SU-DHL-6 (cell line): Measurements from ENCODE around the gene DDR2.

ENCODE experiments used
- H2AFZ ChIP-seq: fragments of 200-600 bp; sonication (generic); 2 replicates; pipeline ENCODE4 v1.6.1; 2014; ENCODE audit warnings: low read depth, mild to moderate bottlenecking, moderate library complexity, mixed read lengths, antibody characterized with exemption, low read length; ENCODE audit not compliant: severe bottlenecking
- H3F3A ChIP-seq: fragments of 200-600 bp; shearing (Covaris generic); 2 replicates; pipeline ENCODE4 v1.6.0; 2016; ENCODE audit warnings: antibody characterized with exemption, mild to moderate bottlenecking; ENCODE audit not compliant: insufficient read depth
- H3K27ac ChIP-seq: fragments of 200-600 bp; sonication (generic); 2 replicates; pipeline ENCODE4 v1.5.1; 2016; ENCODE audit warnings: low read depth, mild to moderate bottlenecking, low read length, moderate library complexity, mixed read lengths
- H3K27me3 ChIP-seq: fragments of 200-600 bp; sonication (generic), shearing (Covaris generic); 2 replicates; pipeline ENCODE4 v1.6.0; 2014; ENCODE audit warnings: mild to moderate bottlenecking, low read length
- H3K36me3 ChIP-seq: fragments of 200-600 bp; sonication (generic); 2 replicates; pipeline ENCODE4 v1.6.1; 2014; ENCODE audit warnings: mild to moderate bottlenecking, low read length, mixed read lengths
- H3K4me2 ChIP-seq: fragments of 300-600, 200-600 bp; shearing (Covaris generic), sonication (generic); 2 replicates; pipeline ENCODE4 v1.6.0; 2014; ENCODE audit warnings: low read length, low read depth, mild to moderate bottlenecking; ENCODE audit not compliant: poor library complexity, severe bottlenecking
- H3K4me3 ChIP-seq: fragments of 200-600 bp; sonication (generic); 2 replicates; pipeline ENCODE4 v1.5.1; 2014; ENCODE audit warnings: antibody characterized with exemption, low read length, mild to moderate bottlenecking, mixed read lengths; ENCODE audit not compliant: insufficient read depth, poor library complexity, severe bottlenecking
- H3K79me2 ChIP-seq: fragments of 200-600 bp; sonication (generic); 2 replicates; pipeline ENCODE4 v1.6.1; 2014; ENCODE audit warnings: mild to moderate bottlenecking, low read length, moderate library complexity; ENCODE audit not compliant: insufficient read depth
- H3K9ac ChIP-seq: fragments of 200-600 bp; sonication (generic); 2 replicates; pipeline ENCODE4 v1.7.0; 2014; ENCODE audit warnings: mild to moderate bottlenecking, low read length
- H3K9me2 ChIP-seq: fragments of 200-600 bp; sonication (generic); replicated peaks from 2 replicates; pipeline ENCODE4 v1.6.1; 2014; ENCODE audit warnings: low read length; ENCODE audit not compliant: insufficient read depth
- H3K9me3 ChIP-seq: fragments of 200-600 bp; sonication (generic); 2 replicates; pipeline ENCODE4 v1.6.1; 2014; ENCODE audit warnings: low read length, mixed read lengths; ENCODE audit not compliant: insufficient read depth
- H4K20me1 ChIP-seq: fragments of 200-600 bp; sonication (generic); 2 replicates; pipeline ENCODE4 v1.6.1; 2014; ENCODE audit warnings: low read depth, mild to moderate bottlenecking, antibody characterized with exemption, low read length, moderate library complexity, mixed read lengths
- CTCF ChIP-seq: fragments of 200-600 bp; sonication (generic); IDR thresholded peaks from one replicate; pipeline ENCODE4 v1.5.1; 2017; ENCODE audit warnings: antibody characterized with exemption, mild to moderate bottlenecking, low read length, moderate library complexity; ENCODE audit not compliant: insufficient read depth, poor library complexity, severe bottlenecking
- EZH2phosphoT487 ChIP-seq: fragments of 200-600 bp; sonication (generic), shearing (Covaris generic); conservative IDR thresholded peaks from 2 replicates; pipeline ENCODE4 v1.6.1; 2018; ENCODE audit warnings: mild to moderate bottlenecking, antibody characterized with exemption, low read length, moderate library complexity, mixed read lengths

The DDR2 gene

GRCh38 chr1:162720996-162721395 lies 88.7 kb downstream of the DDR2 start:
- Histone ChIP-seq H4K20me1 (no peaks in the 10 kb centered on the region), H3K9ac (no peak overlapping the region), H3K79me2 (no peaks in the 10 kb centered on the region), H3F3A (no peaks in the 10 kb centered on the region), H3K27ac (no peak overlapping the region), H3K36me3 (no peaks in the 10 kb centered on the region), H3K4me2 (no peak overlapping the region), H3K9me3 (no peaks in the 10 kb centered on the region), H3K4me3 (no peak overlapping the region), H3K9me2 (no peaks in the 10 kb centered on the region), H3K27me3 (no peaks in the 10 kb centered on the region), H2AFZ (no peak overlapping the region)
- TF ChIP-seq EZH2phosphoT487 (no peak), CTCF (no peak)

GRCh38 chr1:162721471-162721870 lies 89.2 kb downstream of the DDR2 start:
- Histone ChIP-seq H3K9me3 (no peaks in the 10 kb centered on the region), H3F3A (no peaks in the 10 kb centered on the region), H4K20me1 (no peaks in the 10 kb centered on the region), H3K4me3 (no peak overlapping the region), H3K27me3 (no peaks in the 10 kb centered on the region), H3K27ac (no peak overlapping the region), H3K9ac (no peak overlapping the region), H3K79me2 (no peaks in the 10 kb centered on the region), H3K4me2 (no peak overlapping the region), H2AFZ (no peak overlapping the region), H3K9me2 (no peaks in the 10 kb centered on the region), H3K36me3 (no peaks in the 10 kb centered on the region)
- TF ChIP-seq EZH2phosphoT487 (no peak), CTCF (no peak)

GRCh38 chr1:162722036-162722435 lies 89.8 kb downstream of the DDR2 start:
- H3K9me3 ChIP-seq = no peaks in the 10 kb centered on the region
- H3K79me2 ChIP-seq = no peaks in the 10 kb centered on the region
- no peaks in the 10 kb centered on the region for H4K20me1 ChIP-seq
- no peaks in the 10 kb centered on the region for H3K27me3 ChIP-seq
- TF ChIP-seq EZH2phosphoT487 (no peak), CTCF (no peak)
- H3K4me3 ChIP-seq = no peak overlapping the region
- no peaks in the 10 kb centered on the region for H3K36me3 ChIP-seq
- H3K4me2 ChIP-seq = no peak overlapping the region
- H2AFZ ChIP-seq = no peak overlapping the region
- no peaks in the 10 kb centered on the region for H3K9me2 ChIP-seq
- H3K9ac ChIP-seq = no peak overlapping the region
- H3K27ac ChIP-seq = no peak overlapping the region
- no peaks in the 10 kb centered on the region for H3F3A ChIP-seq
